Panc1 (cell line): ENCODE results near the gene ISYNA1.

Experiments
- POLR2AphosphoS5 ChIP-seq: IDR thresholded peaks from 2 replicates; pipeline ENCODE4 v1.6.1; 2012; ENCODE audit warnings: mild to moderate bottlenecking, low read depth, low read length, moderate library complexity
- TF ChIP-seq, protein P1 (sequence below): fragments of 450-650 bp; IDR thresholded peaks from 2 replicates; pipeline ENCODE4 v1.5.1; 2017; ENCODE audit warnings: mild to moderate bottlenecking
- TF ChIP-seq, protein P2 (sequence below), 2 experiments: IDR thresholded peaks; 2 replicates each; pipeline ENCODE4 v1.6.1; 2011 to 2012; ENCODE audit warnings: low read depth in 2 of 2, control low read depth in 1 of 2, low read length in 1 of 2, mild to moderate bottlenecking in 1 of 2, moderate library complexity in 1 of 2; ENCODE audit not compliant: insufficient read depth in 1 of 2

DNA sequence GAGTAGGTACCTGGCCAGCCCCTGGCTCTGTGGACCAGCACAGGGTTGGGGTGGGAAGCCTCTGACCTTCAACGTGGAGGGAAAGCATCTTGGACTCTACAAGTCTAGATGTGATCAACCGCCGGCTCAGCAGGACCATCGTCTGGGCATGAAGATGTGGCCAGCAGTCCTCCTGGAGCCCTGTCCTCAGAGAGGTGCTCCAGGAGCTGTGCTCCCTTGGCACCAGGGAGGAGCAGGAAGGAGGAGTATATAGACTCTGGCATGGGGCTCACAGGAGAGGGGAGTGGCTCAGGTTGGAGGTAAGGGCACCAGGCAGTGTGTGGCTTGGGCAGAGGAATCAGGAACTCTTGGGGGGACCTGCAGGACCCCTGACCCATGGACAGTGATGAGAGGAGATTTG, 18.3 kb upstream of the ISYNA1 start:
- TF ChIP-seq, protein P1, sequence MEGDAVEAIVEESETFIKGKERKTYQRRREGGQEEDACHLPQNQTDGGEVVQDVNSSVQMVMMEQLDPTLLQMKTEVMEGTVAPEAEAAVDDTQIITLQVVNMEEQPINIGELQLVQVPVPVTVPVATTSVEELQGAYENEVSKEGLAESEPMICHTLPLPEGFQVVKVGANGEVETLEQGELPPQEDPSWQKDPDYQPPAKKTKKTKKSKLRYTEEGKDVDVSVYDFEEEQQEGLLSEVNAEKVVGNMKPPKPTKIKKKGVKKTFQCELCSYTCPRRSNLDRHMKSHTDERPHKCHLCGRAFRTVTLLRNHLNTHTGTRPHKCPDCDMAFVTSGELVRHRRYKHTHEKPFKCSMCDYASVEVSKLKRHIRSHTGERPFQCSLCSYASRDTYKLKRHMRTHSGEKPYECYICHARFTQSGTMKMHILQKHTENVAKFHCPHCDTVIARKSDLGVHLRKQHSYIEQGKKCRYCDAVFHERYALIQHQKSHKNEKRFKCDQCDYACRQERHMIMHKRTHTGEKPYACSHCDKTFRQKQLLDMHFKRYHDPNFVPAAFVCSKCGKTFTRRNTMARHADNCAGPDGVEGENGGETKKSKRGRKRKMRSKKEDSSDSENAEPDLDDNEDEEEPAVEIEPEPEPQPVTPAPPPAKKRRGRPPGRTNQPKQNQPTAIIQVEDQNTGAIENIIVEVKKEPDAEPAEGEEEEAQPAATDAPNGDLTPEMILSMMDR, result no peak
- TF ChIP-seq POLR2AphosphoS5, result no peak
- TF ChIP-seq, protein P2, sequence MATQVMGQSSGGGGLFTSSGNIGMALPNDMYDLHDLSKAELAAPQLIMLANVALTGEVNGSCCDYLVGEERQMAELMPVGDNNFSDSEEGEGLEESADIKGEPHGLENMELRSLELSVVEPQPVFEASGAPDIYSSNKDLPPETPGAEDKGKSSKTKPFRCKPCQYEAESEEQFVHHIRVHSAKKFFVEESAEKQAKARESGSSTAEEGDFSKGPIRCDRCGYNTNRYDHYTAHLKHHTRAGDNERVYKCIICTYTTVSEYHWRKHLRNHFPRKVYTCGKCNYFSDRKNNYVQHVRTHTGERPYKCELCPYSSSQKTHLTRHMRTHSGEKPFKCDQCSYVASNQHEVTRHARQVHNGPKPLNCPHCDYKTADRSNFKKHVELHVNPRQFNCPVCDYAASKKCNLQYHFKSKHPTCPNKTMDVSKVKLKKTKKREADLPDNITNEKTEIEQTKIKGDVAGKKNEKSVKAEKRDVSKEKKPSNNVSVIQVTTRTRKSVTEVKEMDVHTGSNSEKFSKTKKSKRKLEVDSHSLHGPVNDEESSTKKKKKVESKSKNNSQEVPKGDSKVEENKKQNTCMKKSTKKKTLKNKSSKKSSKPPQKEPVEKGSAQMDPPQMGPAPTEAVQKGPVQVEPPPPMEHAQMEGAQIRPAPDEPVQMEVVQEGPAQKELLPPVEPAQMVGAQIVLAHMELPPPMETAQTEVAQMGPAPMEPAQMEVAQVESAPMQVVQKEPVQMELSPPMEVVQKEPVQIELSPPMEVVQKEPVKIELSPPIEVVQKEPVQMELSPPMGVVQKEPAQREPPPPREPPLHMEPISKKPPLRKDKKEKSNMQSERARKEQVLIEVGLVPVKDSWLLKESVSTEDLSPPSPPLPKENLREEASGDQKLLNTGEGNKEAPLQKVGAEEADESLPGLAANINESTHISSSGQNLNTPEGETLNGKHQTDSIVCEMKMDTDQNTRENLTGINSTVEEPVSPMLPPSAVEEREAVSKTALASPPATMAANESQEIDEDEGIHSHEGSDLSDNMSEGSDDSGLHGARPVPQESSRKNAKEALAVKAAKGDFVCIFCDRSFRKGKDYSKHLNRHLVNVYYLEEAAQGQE (IDR thresholded peaks at IDR 0.05; ENCODE audit: insufficient read depth in 1 of 2, low read depth in 2 of 2, low read length in 1 of 2), result no peak
